ENCODE measurements around the gene MIDN. TPM values are rescaled to one million over a fixed set of nuclear protein-coding genes. Genes with fewer than 3 reads are reported as not detected.

Gene MIDN
- total and polyA plus RNA-seq, 7 donors = 29.2 to 331 (median 147) TPM

GRCh38 chr19:1268226-1269064 is 20.1 kb downstream of the MIDN start:
- Histone ChIP-seq H3K9me3 (no peaks in the 10 kb centered on the region), H3K4me3 (peak overlapping the region; percentile 87), H3K4me1 (peaks cover 60% of the 10 kb centered on the region), H3K27ac (peak overlapping the region; percentile 99), H3K27me3 (ENCODE audit: insufficient read depth in 3 of 3, low read length in 2 of 3) (no peaks in the 10 kb centered on the region), H3K36me3 (ENCODE audit: insufficient read depth in 1 of 2, low read depth in 1 of 2) (peaks cover 4 to 33% of the 10 kb centered on the region in 2 donors)
- 46 to 49% (median 47%) methylated on average over 40 of the region's 40 CpGs for WGBS, 3 donors
- DNase-seq (peak; percentile 46 to 72), ATAC-seq (no peak)
- intact Hi-C loops (cut with DNase I) = no loop called here
- no peak for TF ChIP-seq CTCF (IDR thresholded peaks at IDR 0.05)

- Histone ChIP-seq H3K4me1 (peaks cover 66% of the 10 kb centered on the region), H3K36me3 (ENCODE audit: insufficient read depth in 1 of 2, low read depth in 1 of 2) (peaks cover 4 to 39% of the 10 kb centered on the region in 2 donors), H3K27me3 (ENCODE audit: insufficient read depth in 3 of 3, low read length in 2 of 3) (no peaks in the 10 kb centered on the region), H3K27ac (peak within 1 kb of the TSS; percentile 99), H3K4me3 (peak within 1 kb of the TSS; percentile 87), H3K9me3 (no peaks in the 10 kb centered on the region)
- TF ChIP-seq CTCF (IDR thresholded peaks at IDR 0.05) = no peak
- peak; percentile 68 to 79 (median 73) for ATAC-seq
- peak; percentile 100 for DNase-seq
- 0 to 1% (median 0%) methylated on average over 46 to 50 of the region's 50 CpGs for WGBS, 3 donors
- intact Hi-C loops (cut with DNase I) = no loop called here
Observed at GRCh38 chr19:1269065-1269477, 20.7 kb downstream of the MIDN start, which contains the start of gene CIRBP. Gene CIRBP (plus strand): TSS chr19:1269332. CDS start chr19:1270934, 1,602 bp downstream.

- peak; percentile 42 to 55 (median 48) for ATAC-seq
- 0 to 1% (median 1%) methylated on average over 44 to 64 of the region's 64 CpGs for WGBS, 3 donors
- intact Hi-C loops (cut with DNase I) = loop anchor here in 1 of 2 donors (10.0 kb wide), 1 partner anchor 145 kb away; no protein-coding TSS in a partner anchor
Observed at GRCh38 chr19:1269478-1270212, 21.3 kb downstream of the MIDN start.

More at GRCh38 chr19:1269478-1270212, 21.3 kb downstream of the MIDN start:
- peaks cover 8 to 45% of the 10 kb centered on the region in 2 donors for H3K36me3 ChIP-seq (ENCODE audit: insufficient read depth in 1 of 2, low read depth in 1 of 2)
- H3K4me1 ChIP-seq = peaks cover 72% of the 10 kb centered on the region
- no peaks in the 10 kb centered on the region for H3K27me3 ChIP-seq (ENCODE audit: insufficient read depth in 3 of 3, low read length in 2 of 3)
- peak overlapping the region; percentile 87 for H3K4me3 ChIP-seq
- TF ChIP-seq CTCF (IDR thresholded peaks at IDR 0.05) = no peak
- H3K27ac ChIP-seq = peak overlapping the region; percentile 99
- no peaks in the 10 kb centered on the region for H3K9me3 ChIP-seq
- peak; percentile 89 to 96 for DNase-seq

Measured in psoas muscle (tissue), 8 donors.